RWPE2 (cell line): Measurements from ENCODE around the gene KIF26A.

ENCODE experiments used
- ATAC-seq: fragments of 200-7000 bp; cut with Tn5 transposase; 3 replicates; pipeline ENCODE4 v1.9.1; 2021; ENCODE audit warnings: low read depth
- DNase-seq: peaks from one replicate; pipeline ENCODE4 v3.0.0-alpha.2; 2020; ENCODE audit warnings: low spot score
- H3K27ac ChIP-seq: fragments of 450-650 bp; 2 replicates; pipeline ENCODE4 v1.5.1; 2017; ENCODE audit warnings: mild to moderate bottlenecking; ENCODE audit not compliant: poor library complexity, severe bottlenecking
- H3K27me3 ChIP-seq: fragments of 250-450 bp; sonication (Bioruptor Pico); 2 replicates; pipeline ENCODE4 v1.5.1; 2021; ENCODE audit warnings: mild to moderate bottlenecking, moderate library complexity; ENCODE audit not compliant: insufficient read depth, poor library complexity, severe bottlenecking
- H3K36me3 ChIP-seq: fragments of 250-450 bp; sonication (Bioruptor Pico); 2 replicates; pipeline ENCODE4 v1.5.1; 2020; ENCODE audit warnings: low read depth, mild to moderate bottlenecking, moderate library complexity
- H3K4me1 ChIP-seq: fragments of 250-450 bp; sonication (Bioruptor Pico); 2 replicates; pipeline ENCODE4 v1.5.1; 2021; ENCODE audit warnings: mild to moderate bottlenecking, moderate library complexity; ENCODE audit not compliant: insufficient read depth, poor library complexity, severe bottlenecking
- H3K4me3 ChIP-seq: fragments of 250-450 bp; sonication (Bioruptor Pico); 2 replicates; pipeline ENCODE4 v1.5.1; 2021; ENCODE audit warnings: mild to moderate bottlenecking, moderate library complexity; ENCODE audit not compliant: severe bottlenecking
- H3K9me3 ChIP-seq: fragments of 250-450 bp; sonication (Bioruptor Pico); 2 replicates; pipeline ENCODE4 v1.5.1; 2021; ENCODE audit warnings: mild to moderate bottlenecking, moderate library complexity; ENCODE audit not compliant: severe bottlenecking
- CTCF ChIP-seq: fragments of 450-650 bp; IDR thresholded peaks from one replicate; pipeline ENCODE4 v1.5.1; 2017; ENCODE audit warnings: mild to moderate bottlenecking, moderate library complexity; ENCODE audit not compliant: poor library complexity, severe bottlenecking

The KIF26A gene

GRCh38 chr14:104190396-104191000, 52.1 kb downstream of the KIF26A start:
- DNase-seq (no peak), ATAC-seq (no peak)
- H3K27me3 ChIP-seq: no peaks in the 10 kb centered on the region
- no peak overlapping the region for H3K4me3 ChIP-seq
- H3K4me1 ChIP-seq: no peaks in the 10 kb centered on the region
- no peak for TF ChIP-seq CTCF
- no peak overlapping the region for H3K27ac ChIP-seq
- H3K9me3 ChIP-seq: no peaks in the 10 kb centered on the region
- no peaks in the 10 kb centered on the region for H3K36me3 ChIP-seq

- Histone ChIP-seq H3K9me3 (no peaks in the 10 kb centered on the region), H3K27me3 (peaks cover 2% of the 10 kb centered on the region), H3K4me3 (no peak overlapping the region), H3K36me3 (no peaks in the 10 kb centered on the region), H3K27ac (no peak overlapping the region), H3K4me1 (no peaks in the 10 kb centered on the region)
- ATAC-seq: no peak
- DNase-seq: no peak
- no peak for TF ChIP-seq CTCF
Measured at GRCh38 chr14:104191409-104191997, 53.1 kb downstream of the KIF26A start.

GRCh38 chr14:104192146-104192882, 53.9 kb downstream of the KIF26A start:
- H3K9me3 ChIP-seq: no peaks in the 10 kb centered on the region
- no peak overlapping the region for H3K27ac ChIP-seq
- H3K4me3 ChIP-seq: no peak overlapping the region
- no peak for DNase-seq
- TF ChIP-seq CTCF: no peak
- H3K27me3 ChIP-seq: peaks cover 10% of the 10 kb centered on the region
- peak; percentile 20; the same call in 1 of the 3 replicates for ATAC-seq
- no peaks in the 10 kb centered on the region for H3K36me3 ChIP-seq
- H3K4me1 ChIP-seq: no peaks in the 10 kb centered on the region

- no peak for ATAC-seq
- H3K9me3 ChIP-seq: no peaks in the 10 kb centered on the region
- peaks cover 16% of the 10 kb centered on the region for H3K27me3 ChIP-seq
- no peak for TF ChIP-seq CTCF
- no peak overlapping the region for H3K4me3 ChIP-seq
- H3K36me3 ChIP-seq: no peaks in the 10 kb centered on the region
- H3K4me1 ChIP-seq: no peaks in the 10 kb centered on the region
- DNase-seq: no peak
- no peak overlapping the region for H3K27ac ChIP-seq
Measured at GRCh38 chr14:104192883-104193245, 54.5 kb downstream of the KIF26A start.

DNA sequence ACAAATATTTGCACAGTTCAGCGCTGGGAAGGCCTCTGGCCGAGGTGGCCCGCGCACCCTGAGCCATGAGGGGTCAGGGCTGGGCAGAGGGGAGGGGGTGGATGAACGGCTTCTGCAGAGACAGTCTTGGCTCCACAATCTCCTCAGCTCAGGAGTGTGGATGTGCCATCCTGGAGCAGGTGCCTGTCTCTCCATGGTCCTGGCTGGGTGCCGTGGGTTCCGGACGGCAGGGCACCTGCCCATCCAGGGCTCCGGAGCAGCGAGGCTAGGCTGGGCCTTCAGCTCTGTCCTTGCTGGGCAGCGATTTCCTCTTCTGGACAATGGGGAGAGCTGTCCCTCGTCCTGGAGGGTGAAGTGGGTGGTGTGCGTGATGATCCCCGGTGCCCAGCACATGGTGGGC, 55.6 kb downstream of the KIF26A start:
- DNase-seq: no peak
- no peak overlapping the region for H3K27ac ChIP-seq
- ATAC-seq: no peak

More for the DNA sequence above, 55.6 kb downstream of the KIF26A start:
- no peaks in the 10 kb centered on the region for H3K36me3 ChIP-seq
- no peaks in the 10 kb centered on the region for H3K9me3 ChIP-seq
- no peaks in the 10 kb centered on the region for H3K4me1 ChIP-seq
- peaks cover 26% of the 10 kb centered on the region for H3K27me3 ChIP-seq
- no peak overlapping the region for H3K4me3 ChIP-seq
- TF ChIP-seq CTCF: no peak
